ENCODE measurements around the gene SIK3. TPM values are rescaled to one million over a fixed set of nuclear protein-coding genes. Genes with fewer than 3 reads are reported as not detected.

Gene SIK3
- total RNA-seq, 2 experiments from 2014 or later = 81.4 to 86.1 TPM

GRCh38 chr11:116958246-116958645 is 140.0 kb downstream of the SIK3 start:
- Mint-ChIP-seq H3K4me1 (ENCODE audit: low read depth) (peaks cover 80% of the 10 kb centered on the region), H3K4me3 (no peak overlapping the region), H3K36me3 (ENCODE audit: low read depth) (peaks cover 41% of the 10 kb centered on the region), H3K9me3 (no peaks in the 10 kb centered on the region), H3K27ac (peak overlapping the region; percentile 1), H3K27me3 (no peaks in the 10 kb centered on the region)
- Histone ChIP-seq H3K4me3 (ENCODE audit: low read length) (no peak overlapping the region), H3K27me3 (ENCODE audit: control insufficient read depth in 1 of 2, insufficient read depth in 2 of 2, low read length in 2 of 2) (no peaks in the 10 kb centered on the region), H3K27ac (ENCODE audit: low read depth in 1 of 2, low read length in 2 of 2) (no peak overlapping the region), H3K4me1 (ENCODE audit: insufficient read depth, low read length) (peaks cover 17% of the 10 kb centered on the region), H3K9me3 (ENCODE audit: control insufficient read depth in 1 of 2, insufficient read depth in 1 of 2, low read length in 2 of 2) (no peaks in the 10 kb centered on the region), H3K36me3 (ENCODE audit: insufficient read depth, low read length) (peaks cover 13% of the 10 kb centered on the region)
- TF ChIP-seq CTCF (IDR thresholded peaks at IDR 0.05) = no peak
- no peak for DNase-seq
- POLR2A ChIA-PET = interaction anchor here (0.6 to 1.9 kb wide), 3 partner anchors 28 to 78 kb away, joined by 3 to 6 read pairs (median 5); no protein-coding TSS in a partner anchor
- no peak for ATAC-seq (ENCODE audit: poor library complexity)
- intact Hi-C loops (cut with DNase I, micrococcal nuclease) = no loop called here
- CTCF ChIA-PET = interaction anchor here (0.7 to 1.0 kb wide), 3 partner anchors 11 to 74 kb away, joined by 3 to 4 read pairs (median 3); no protein-coding TSS in a partner anchor

- ATAC-seq (ENCODE audit: poor library complexity) (no peak), DNase-seq (no peak)
- Mint-ChIP-seq H3K36me3 (ENCODE audit: low read depth) (peaks cover 58% of the 10 kb centered on the region), H3K27me3 (no peaks in the 10 kb centered on the region), H3K9me3 (no peaks in the 10 kb centered on the region), H3K4me3 (no peak overlapping the region), H3K27ac (peak overlapping the region; percentile 17), H3K4me1 (ENCODE audit: low read depth) (peaks cover 71% of the 10 kb centered on the region)
- H3K36me3 ChIP-seq (ENCODE audit: insufficient read depth, low read length) = peaks cover 14% of the 10 kb centered on the region
- CTCF ChIA-PET = interaction anchor here (1.3 kb wide), 1 partner anchor 26 kb away, joined by 3 read pairs; no protein-coding TSS in a partner anchor
- H3K9me3 ChIP-seq (ENCODE audit: control insufficient read depth in 1 of 2, insufficient read depth in 1 of 2, low read length in 2 of 2) = no peaks in the 10 kb centered on the region
- TF ChIP-seq CTCF (IDR thresholded peaks at IDR 0.05) = no peak
- no peak overlapping the region for H3K4me3 ChIP-seq (ENCODE audit: low read length)
- peaks cover 17% of the 10 kb centered on the region for H3K4me1 ChIP-seq (ENCODE audit: insufficient read depth, low read length)
- intact Hi-C loops (cut with DNase I, micrococcal nuclease) = no loop called here
- no peaks in the 10 kb centered on the region for H3K27me3 ChIP-seq (ENCODE audit: control insufficient read depth in 1 of 2, insufficient read depth in 2 of 2, low read length in 2 of 2)
- H3K27ac ChIP-seq (ENCODE audit: low read depth in 1 of 2, low read length in 2 of 2) = peak overlapping the region in 1 of 2 donors; percentile 46
- POLR2A ChIA-PET = interaction anchor here (1.0 kb wide), 1 partner anchor 26 kb away, joined by 3 read pairs; no protein-coding TSS in a partner anchor
These were observed 142.3 kb downstream of the SIK3 start for GRCh38 chr11:116955949-116956348.

- H3K9me3 Mint-ChIP-seq = no peaks in the 10 kb centered on the region
- H3K27ac ChIP-seq (ENCODE audit: low read depth in 1 of 2, low read length in 2 of 2) = peak overlapping the region in 1 of 2 donors; percentile 46
- no peak overlapping the region for H3K4me3 ChIP-seq (ENCODE audit: low read length)
- peak overlapping the region; percentile 17 for H3K27ac Mint-ChIP-seq
- peaks cover 71% of the 10 kb centered on the region for H3K4me1 Mint-ChIP-seq (ENCODE audit: low read depth)
- peaks cover 18% of the 10 kb centered on the region for H3K36me3 ChIP-seq (ENCODE audit: insufficient read depth, low read length)
- H3K4me1 ChIP-seq (ENCODE audit: insufficient read depth, low read length) = peaks cover 17% of the 10 kb centered on the region
- H3K27me3 Mint-ChIP-seq = no peaks in the 10 kb centered on the region
- DNase-seq = peak in 3 of 14 experiments; percentile 38 to 67 (median 39)
- H3K9me3 ChIP-seq (ENCODE audit: control insufficient read depth in 1 of 2, insufficient read depth in 1 of 2, low read length in 2 of 2) = no peaks in the 10 kb centered on the region
- H3K4me3 Mint-ChIP-seq = no peak overlapping the region
- intact Hi-C loops (cut with DNase I, micrococcal nuclease) = no loop called here
- H3K27me3 ChIP-seq (ENCODE audit: control insufficient read depth in 1 of 2, insufficient read depth in 2 of 2, low read length in 2 of 2) = no peaks in the 10 kb centered on the region
- POLR2A ChIA-PET = interaction anchor here (0.8 to 1.0 kb wide), 2 partner anchors 25 to 26 kb away, joined by 3 read pairs; no protein-coding TSS in a partner anchor
- CTCF ChIA-PET = interaction anchor here (0.5 to 1.3 kb wide), 3 partner anchors 25 to 151 kb away, joined by 3 to 4 read pairs (median 4); no protein-coding TSS in a partner anchor
- ATAC-seq (ENCODE audit: poor library complexity) = peak; percentile 46
- peaks cover 62% of the 10 kb centered on the region for H3K36me3 Mint-ChIP-seq (ENCODE audit: low read depth)
- no peak for TF ChIP-seq CTCF (IDR thresholded peaks at IDR 0.05)
These were observed 142.7 kb downstream of the SIK3 start for GRCh38 chr11:116955548-116955947.

Data from CD4-positive, alpha-beta T cell (primary cell).